Activated CD4-positive, alpha-beta T cell treated with anti-CD3 and anti-CD28 coated beads, Interleukin-2, amount 50 U/mL, for 1 hour (primary cell): ENCODE measurements around the gene GJB4.

Experiments used
- DNase-seq: peaks from one replicate; pipeline ENCODE4 v3.0.0-alpha.2; 2020

Gene GJB4

GRCh38 chr1:34779005-34779404 lies 19.5 kb downstream of the GJB4 start:
- no peak for DNase-seq

- DNase-seq = no peak
Observed at GRCh38 chr1:34779526-34779925, 20.0 kb downstream of the GJB4 start.

GRCh38 chr1:34779962-34780361 lies 20.4 kb downstream of the GJB4 start:
- no peak for DNase-seq

- no peak for DNase-seq
Observed at GRCh38 chr1:34780528-34780927, 21.0 kb downstream of the GJB4 start.

GRCh38 chr1:34781071-34781843 lies 21.7 kb downstream of the GJB4 start, which contains the start of gene GJB3:
TSS of gene GJB3 (plus strand) at chr1:34781214. CDS start at chr1:34784763, 3,549 bp downstream.
- DNase-seq = no peak

GRCh38 chr1:34781844-34782391 lies 22.4 kb downstream of the GJB4 start:
- DNase-seq = no peak

GRCh38 chr1:34784751-34785221 lies 25.2 kb downstream of the GJB4 start:
- DNase-seq = no peak

GRCh38 chr1:34785231-34785874 lies 25.8 kb downstream of the GJB4 start:
- no peak for DNase-seq

GRCh38 chr1:34785875-34786470 lies 26.4 kb downstream of the GJB4 start:
- no peak for DNase-seq

- peak; percentile 58 for DNase-seq
Observed at GRCh38 chr1:34786521-34787325, 27.2 kb downstream of the GJB4 start.

GRCh38 chr1:34787461-34788420 lies 28.2 kb downstream of the GJB4 start:
- no peak for DNase-seq

- DNase-seq = no peak
Observed at GRCh38 chr1:34790985-34791384, 31.4 kb downstream of the GJB4 start.

- no peak for DNase-seq
Observed at GRCh38 chr1:34792424-34792823, 32.9 kb downstream of the GJB4 start.

- DNase-seq = no peak
Observed at GRCh38 chr1:34792868-34793727, 33.6 kb downstream of the GJB4 start, which contains the start of gene GJA4. TSS of gene GJA4 (plus strand) at chr1:34792999. CDS start at chr1:34794214, 1,215 bp downstream.

- no peak for DNase-seq
Observed at GRCh38 chr1:34794001-34794789, 34.7 kb downstream of the GJB4 start.

GRCh38 chr1:34794790-34795180 lies 35.2 kb downstream of the GJB4 start:
- DNase-seq = no peak

- no peak for DNase-seq
Observed at GRCh38 chr1:34795916-34796315, 36.4 kb downstream of the GJB4 start.

GRCh38 chr1:34796990-34797389 lies 37.5 kb downstream of the GJB4 start:
- DNase-seq = no peak

- no peak for DNase-seq
Observed at GRCh38 chr1:34800214-34800613, 40.7 kb downstream of the GJB4 start.

- DNase-seq = no peak
Observed at GRCh38 chr1:34803770-34804169, 44.2 kb downstream of the GJB4 start.
